ENCODE measurements around the gene RNF31.

- no peak for TF ChIP-seq EP300 (IDR thresholded peaks at IDR 0.05)
- no peak for TF ChIP-seq POLR2AphosphoS5 (IDR thresholded peaks at IDR 0.05)
These were observed 27.6 kb upstream of the RNF31 start for GRCh38 chr14:24119691-24120090.

Measured in esophagus muscularis mucosa (tissue), 3 donors.